Measurements from ENCODE around the gene OXSR1. TPM values are rescaled to one million over a fixed set of nuclear protein-coding genes. Genes with fewer than 3 reads are reported as not detected.
A peak's percentile ranks its signal among the peaks of the same experiment; 100 is the strongest.

The OXSR1 gene
- total RNA-seq (2021; fragmentation: NEBNext Ultra II Directional; extraction: Animal tissue kit (Norgen Biotek cat#: 25700)): 10 to 100 TPM; 48.5 to 54.3 (median 51.5) TPM
- long read RNA-seq, full-length matches to known transcripts: 5 of 23 reads
- long read RNA-seq, partial matches to known transcripts: 16 of 23 reads
- long read RNA-seq, other reads (novel, unspliced or antisense): 2 of 23 reads

GRCh38 chr3:38164952-38165721 lies at the start of gene OXSR1:
OXSR1 (plus strand) TSS chr3:38165537; CDS start chr3:38165877, 340 bp downstream.
- Mint-ChIP-seq H3K9me3 (peaks cover 3% of the 10 kb centered on the region; the same call in 1 of the 2 replicates), H3K4me3 (peak within 1 kb of the TSS; percentile 95), H3K4me1 (ENCODE audit: low read depth) (peaks cover 46% of the 10 kb centered on the region), H3K27me3 (ENCODE audit: insufficient read depth) (peaks cover 10% of the 10 kb centered on the region), H3K27ac (peak within 1 kb of the TSS; percentile 100), H3K36me3 (ENCODE audit: low read depth) (peaks cover 21% of the 10 kb centered on the region)
- peak; percentile 99 for DNase-seq
- TF ChIP-seq CTCF (IDR thresholded peaks at IDR 0.05): no peak

GRCh38 chr3:38115645-38116427 lies 49.5 kb upstream of the OXSR1 start:
- Mint-ChIP-seq H3K4me3 (no peak overlapping the region), H3K4me1 (ENCODE audit: low read depth) (no peaks in the 10 kb centered on the region), H3K27me3 (ENCODE audit: insufficient read depth) (peaks cover 23% of the 10 kb centered on the region), H3K36me3 (ENCODE audit: low read depth) (no peaks in the 10 kb centered on the region; the same call in 1 of the 2 replicates), H3K9me3 (no peaks in the 10 kb centered on the region), H3K27ac (no peak overlapping the region)
- no peak for DNase-seq
- no peak for TF ChIP-seq CTCF (IDR thresholded peaks at IDR 0.05)

GRCh38 chr3:38116471-38117162 lies 48.7 kb upstream of the OXSR1 start:
- H3K36me3 Mint-ChIP-seq (ENCODE audit: low read depth): no peaks in the 10 kb centered on the region; the same call in 1 of the 2 replicates
- no peak for DNase-seq
- no peak overlapping the region for H3K27ac Mint-ChIP-seq
- peaks cover 22% of the 10 kb centered on the region for H3K27me3 Mint-ChIP-seq (ENCODE audit: insufficient read depth)
- H3K4me3 Mint-ChIP-seq: no peak overlapping the region
- H3K4me1 Mint-ChIP-seq (ENCODE audit: low read depth): no peaks in the 10 kb centered on the region
- TF ChIP-seq CTCF (IDR thresholded peaks at IDR 0.05): no peak
- H3K9me3 Mint-ChIP-seq: no peaks in the 10 kb centered on the region

- Mint-ChIP-seq H3K9me3 (no peaks in the 10 kb centered on the region), H3K4me3 (no peak overlapping the region), H3K4me1 (ENCODE audit: low read depth) (no peaks in the 10 kb centered on the region), H3K36me3 (ENCODE audit: low read depth) (no peaks in the 10 kb centered on the region; the same call in 1 of the 2 replicates), H3K27me3 (ENCODE audit: insufficient read depth) (peaks cover 22% of the 10 kb centered on the region), H3K27ac (no peak overlapping the region)
- DNase-seq: no peak
- TF ChIP-seq CTCF (IDR thresholded peaks at IDR 0.05): no peak
Measured at GRCh38 chr3:38117163-38117716, 48.1 kb upstream of the OXSR1 start.

Data from HFFc6 (cell line).